ENCODE data around the gene ZNF469.

- TF ChIP-seq CTCF (conservative IDR thresholded peaks at IDR 0.05) (no peak), ZFX (IDR thresholded peaks at IDR 0.05) (no peak)
These were observed 16.1 kb upstream of the ZNF469 start for GRCh38 chr16:88366704-88367047.

Measured in C4-2B (cell line).